SU-DHL-6 (cell line): Measurements from ENCODE around the gene ACSS2.

Experiments used
- H2AFZ ChIP-seq: fragments of 200-600 bp; sonication (generic); 2 replicates; pipeline ENCODE4 v1.6.1; 2014; ENCODE audit warnings: low read depth, mild to moderate bottlenecking, moderate library complexity, mixed read lengths, antibody characterized with exemption, low read length; ENCODE audit not compliant: severe bottlenecking
- H3F3A ChIP-seq: fragments of 200-600 bp; shearing (Covaris generic); 2 replicates; pipeline ENCODE4 v1.6.0; 2016; ENCODE audit warnings: antibody characterized with exemption, mild to moderate bottlenecking; ENCODE audit not compliant: insufficient read depth
- H3K27ac ChIP-seq: fragments of 200-600 bp; sonication (generic); 2 replicates; pipeline ENCODE4 v1.5.1; 2016; ENCODE audit warnings: low read depth, mild to moderate bottlenecking, low read length, moderate library complexity, mixed read lengths
- H3K27me3 ChIP-seq: fragments of 200-600 bp; sonication (generic), shearing (Covaris generic); 2 replicates; pipeline ENCODE4 v1.6.0; 2014; ENCODE audit warnings: mild to moderate bottlenecking, low read length
- H3K36me3 ChIP-seq: fragments of 200-600 bp; sonication (generic); 2 replicates; pipeline ENCODE4 v1.6.1; 2014; ENCODE audit warnings: mild to moderate bottlenecking, low read length, mixed read lengths
- H3K4me2 ChIP-seq: fragments of 300-600, 200-600 bp; shearing (Covaris generic), sonication (generic); 2 replicates; pipeline ENCODE4 v1.6.0; 2014; ENCODE audit warnings: low read length, low read depth, mild to moderate bottlenecking; ENCODE audit not compliant: poor library complexity, severe bottlenecking
- H3K4me3 ChIP-seq: fragments of 200-600 bp; sonication (generic); 2 replicates; pipeline ENCODE4 v1.5.1; 2014; ENCODE audit warnings: antibody characterized with exemption, low read length, mild to moderate bottlenecking, mixed read lengths; ENCODE audit not compliant: insufficient read depth, poor library complexity, severe bottlenecking
- H3K79me2 ChIP-seq: fragments of 200-600 bp; sonication (generic); 2 replicates; pipeline ENCODE4 v1.6.1; 2014; ENCODE audit warnings: mild to moderate bottlenecking, low read length, moderate library complexity; ENCODE audit not compliant: insufficient read depth
- H3K9ac ChIP-seq: fragments of 200-600 bp; sonication (generic); 2 replicates; pipeline ENCODE4 v1.7.0; 2014; ENCODE audit warnings: mild to moderate bottlenecking, low read length
- H3K9me2 ChIP-seq: fragments of 200-600 bp; sonication (generic); replicated peaks from 2 replicates; pipeline ENCODE4 v1.6.1; 2014; ENCODE audit warnings: low read length; ENCODE audit not compliant: insufficient read depth
- H3K9me3 ChIP-seq: fragments of 200-600 bp; sonication (generic); 2 replicates; pipeline ENCODE4 v1.6.1; 2014; ENCODE audit warnings: low read length, mixed read lengths; ENCODE audit not compliant: insufficient read depth
- H4K20me1 ChIP-seq: fragments of 200-600 bp; sonication (generic); 2 replicates; pipeline ENCODE4 v1.6.1; 2014; ENCODE audit warnings: low read depth, mild to moderate bottlenecking, antibody characterized with exemption, low read length, moderate library complexity, mixed read lengths
- CTCF ChIP-seq: fragments of 200-600 bp; sonication (generic); IDR thresholded peaks from one replicate; pipeline ENCODE4 v1.5.1; 2017; ENCODE audit warnings: antibody characterized with exemption, mild to moderate bottlenecking, low read length, moderate library complexity; ENCODE audit not compliant: insufficient read depth, poor library complexity, severe bottlenecking
- EZH2phosphoT487 ChIP-seq: fragments of 200-600 bp; sonication (generic), shearing (Covaris generic); conservative IDR thresholded peaks from 2 replicates; pipeline ENCODE4 v1.6.1; 2018; ENCODE audit warnings: mild to moderate bottlenecking, antibody characterized with exemption, low read length, moderate library complexity, mixed read lengths

Gene ACSS2

GRCh38 chr20:34974246-34974645 is 97.8 kb downstream of the ACSS2 start:
- Histone ChIP-seq H3K9me3 (no peaks in the 10 kb centered on the region), H3F3A (no peaks in the 10 kb centered on the region), H3K79me2 (no peaks in the 10 kb centered on the region), H3K4me2 (no peak overlapping the region), H2AFZ (no peak overlapping the region), H3K36me3 (no peaks in the 10 kb centered on the region), H3K9me2 (no peaks in the 10 kb centered on the region), H4K20me1 (no peaks in the 10 kb centered on the region), H3K9ac (no peak overlapping the region), H3K27ac (no peak overlapping the region), H3K27me3 (no peaks in the 10 kb centered on the region), H3K4me3 (no peak overlapping the region)
- TF ChIP-seq EZH2phosphoT487 (no peak), CTCF (no peak)

- Histone ChIP-seq H4K20me1 (no peaks in the 10 kb centered on the region), H3K27me3 (no peaks in the 10 kb centered on the region), H3F3A (no peaks in the 10 kb centered on the region), H3K4me3 (no peak overlapping the region), H2AFZ (no peak overlapping the region), H3K9me2 (no peaks in the 10 kb centered on the region), H3K79me2 (no peaks in the 10 kb centered on the region), H3K4me2 (no peak overlapping the region), H3K36me3 (no peaks in the 10 kb centered on the region), H3K27ac (no peak overlapping the region), H3K9me3 (no peaks in the 10 kb centered on the region), H3K9ac (no peak overlapping the region)
- TF ChIP-seq EZH2phosphoT487 (no peak), CTCF (no peak)
Measured at GRCh38 chr20:34976286-34976685, 99.9 kb downstream of the ACSS2 start.
